Endothelial cell of hepatic sinusoid (primary cell): ENCODE measurements around the gene LGR6.
"Not testable (repeated sequence)": the region's sequence is repeated elsewhere in the genome, so short reads cannot be mapped to it uniquely, and the experiment has no call there.

Experiments used
- in situ Hi-C: cut with HindIII; loops from 2 replicates; pipeline ENCODE4 v1.10.0; 2017; ENCODE audit warnings: low sequenced_read_pairs

Gene LGR6

DNA sequence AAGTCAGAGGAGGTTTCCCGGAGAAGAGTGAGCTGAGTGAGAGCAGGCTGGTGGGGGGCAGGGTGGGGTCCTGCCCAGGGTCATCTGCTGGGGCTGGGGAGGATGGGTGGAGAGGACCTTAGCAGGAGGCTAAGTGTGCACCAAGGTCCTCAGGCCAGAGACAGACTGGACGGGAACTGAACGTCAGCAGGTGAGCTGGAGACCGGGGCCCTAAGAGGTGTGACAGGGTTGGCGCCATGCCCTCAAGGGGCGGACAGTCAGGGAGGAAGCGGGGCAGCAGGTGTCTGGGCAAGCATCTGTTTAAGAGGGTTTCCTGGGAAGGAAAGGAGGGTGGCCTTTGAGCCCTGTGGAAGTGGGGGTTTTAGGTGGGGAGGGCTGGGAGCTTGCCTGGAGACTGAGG lies 19.6 kb upstream of the LGR6 start:
- in situ Hi-C loops, result no loop called here

DNA sequence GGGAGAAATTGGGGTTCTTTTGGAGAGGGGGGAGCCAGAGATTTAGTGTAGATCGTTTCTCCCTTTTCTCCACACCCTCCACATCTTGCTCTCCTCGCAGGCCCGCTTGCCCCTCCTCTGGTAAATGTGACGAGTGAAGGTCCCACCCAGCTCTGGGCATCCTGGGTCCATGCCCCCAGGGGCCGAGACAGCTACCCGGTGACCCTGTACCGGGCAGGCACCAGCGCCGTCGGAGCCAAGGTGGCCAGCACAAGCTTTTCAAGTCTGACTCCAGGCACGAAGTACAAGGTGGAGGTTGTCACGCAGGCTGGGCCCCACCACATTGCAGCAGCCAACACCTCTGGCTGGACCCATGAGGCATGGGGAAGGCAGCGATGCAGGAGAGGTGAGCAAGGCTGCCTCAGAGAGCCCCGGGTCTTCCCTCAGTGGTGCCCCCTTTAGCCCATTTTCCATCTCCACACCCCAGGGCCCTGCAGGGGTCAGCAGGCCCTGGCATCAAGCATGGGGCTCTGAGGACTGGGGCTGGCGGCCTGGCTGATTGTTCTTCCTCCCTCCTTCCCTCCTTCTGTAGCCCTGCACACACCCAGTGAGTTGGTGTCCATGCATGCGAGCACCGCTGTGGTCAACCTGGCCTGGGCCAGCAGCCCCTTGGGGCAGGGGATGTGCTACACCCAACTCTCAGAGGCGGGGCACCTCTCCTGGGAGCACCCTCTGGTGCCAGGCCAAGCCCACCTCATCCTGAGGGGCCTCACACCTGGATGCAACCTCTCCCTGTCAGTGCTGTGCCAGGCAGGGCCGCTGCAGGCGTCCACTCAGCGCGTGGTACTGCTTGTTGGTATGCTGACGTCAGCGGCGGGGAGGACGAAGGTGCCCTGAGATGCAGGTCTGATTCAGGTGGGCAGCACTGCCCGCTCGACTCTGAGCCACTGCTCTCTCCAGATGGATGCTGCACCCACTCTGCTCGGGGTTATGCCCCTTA lies 16.4 kb upstream of the LGR6 start:
- in situ Hi-C loops, result no loop called here

DNA sequence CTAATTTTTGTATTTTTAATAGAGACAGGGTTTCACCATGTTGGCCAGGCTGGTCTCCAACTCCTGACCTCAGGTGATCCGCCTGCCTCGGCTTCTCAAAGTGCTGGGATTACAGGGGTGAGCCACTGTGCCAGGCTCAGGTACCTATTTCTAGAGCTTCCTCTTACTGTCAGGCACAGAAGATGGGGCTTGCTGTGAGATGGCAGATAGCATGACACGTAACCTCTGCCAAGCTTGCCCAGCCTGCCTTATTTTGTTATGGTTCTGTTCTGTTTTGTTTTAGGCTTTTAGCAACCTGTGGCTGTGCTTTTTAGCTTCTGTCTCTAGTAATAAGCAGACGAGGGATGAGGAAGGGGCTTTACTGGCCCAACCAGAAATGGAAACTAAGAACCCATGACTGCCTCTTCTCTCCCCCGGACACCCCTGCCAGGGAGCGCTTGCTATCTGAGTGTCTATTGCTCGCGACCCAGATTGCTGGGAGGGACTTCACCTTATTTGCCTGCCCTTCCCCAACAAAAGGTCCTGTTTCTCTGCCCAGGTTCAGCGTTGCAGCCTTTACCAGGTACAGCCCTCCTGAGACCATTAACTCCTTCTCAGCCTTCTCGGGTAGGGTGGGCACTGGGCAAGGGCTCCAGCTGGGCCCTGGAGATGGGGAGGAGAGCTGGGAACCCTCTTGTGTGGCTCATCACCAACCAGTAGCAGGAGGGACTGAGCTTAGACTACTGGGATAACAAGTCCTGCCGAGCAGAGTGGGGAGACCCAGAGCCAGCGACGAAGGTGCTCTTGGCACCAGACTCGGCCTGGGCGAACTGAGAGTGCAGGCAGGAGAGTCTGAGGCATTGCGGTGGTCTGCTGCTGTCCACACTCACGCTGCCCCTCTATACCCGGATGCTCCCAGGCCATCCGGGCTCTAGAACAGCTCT lies 13.5 kb upstream of the LGR6 start:
- in situ Hi-C loops, result no loop called here

DNA sequence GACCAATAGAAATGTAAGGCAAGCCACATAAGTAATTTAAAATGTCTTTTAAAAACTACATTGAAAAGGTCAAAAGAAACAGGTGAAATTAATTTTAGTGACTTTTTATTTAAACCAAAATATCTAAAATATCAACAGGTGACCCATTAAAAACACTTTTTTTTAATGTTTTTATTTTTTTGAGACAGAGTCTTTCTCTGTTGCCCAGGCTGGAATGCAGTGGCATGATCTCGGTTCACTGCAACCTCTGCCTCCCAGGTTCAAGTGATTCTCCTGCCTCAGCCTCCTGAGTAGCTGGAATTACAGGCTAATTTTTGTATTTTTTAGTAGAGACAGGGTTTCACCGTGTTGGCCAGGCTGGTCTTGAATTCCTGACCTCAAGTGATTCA lies 12.9 kb upstream of the LGR6 start:
- in situ Hi-C loops, result not testable (repeated sequence)

DNA sequence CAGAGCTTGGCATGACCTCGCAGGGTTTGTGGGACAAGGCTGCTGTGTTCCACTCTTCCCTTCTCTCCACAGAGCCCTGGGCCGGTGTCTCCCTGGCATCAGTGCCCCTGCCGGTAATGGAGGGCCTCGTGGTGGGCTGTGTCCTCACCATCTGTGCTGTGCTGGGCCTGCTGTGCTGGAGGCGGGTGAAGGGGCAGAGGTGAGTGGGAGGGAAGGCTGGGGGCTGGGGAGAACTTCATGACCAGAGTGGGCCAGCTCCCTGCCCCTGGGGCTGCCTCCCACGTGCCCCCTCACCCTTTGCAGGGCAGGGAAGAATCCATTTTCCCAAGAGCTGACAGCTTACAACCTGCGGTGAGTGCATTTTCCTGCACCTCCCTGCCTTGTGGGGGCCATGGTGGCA lies 12.0 kb upstream of the LGR6 start:
- in situ Hi-C loops, result no loop called here

DNA sequence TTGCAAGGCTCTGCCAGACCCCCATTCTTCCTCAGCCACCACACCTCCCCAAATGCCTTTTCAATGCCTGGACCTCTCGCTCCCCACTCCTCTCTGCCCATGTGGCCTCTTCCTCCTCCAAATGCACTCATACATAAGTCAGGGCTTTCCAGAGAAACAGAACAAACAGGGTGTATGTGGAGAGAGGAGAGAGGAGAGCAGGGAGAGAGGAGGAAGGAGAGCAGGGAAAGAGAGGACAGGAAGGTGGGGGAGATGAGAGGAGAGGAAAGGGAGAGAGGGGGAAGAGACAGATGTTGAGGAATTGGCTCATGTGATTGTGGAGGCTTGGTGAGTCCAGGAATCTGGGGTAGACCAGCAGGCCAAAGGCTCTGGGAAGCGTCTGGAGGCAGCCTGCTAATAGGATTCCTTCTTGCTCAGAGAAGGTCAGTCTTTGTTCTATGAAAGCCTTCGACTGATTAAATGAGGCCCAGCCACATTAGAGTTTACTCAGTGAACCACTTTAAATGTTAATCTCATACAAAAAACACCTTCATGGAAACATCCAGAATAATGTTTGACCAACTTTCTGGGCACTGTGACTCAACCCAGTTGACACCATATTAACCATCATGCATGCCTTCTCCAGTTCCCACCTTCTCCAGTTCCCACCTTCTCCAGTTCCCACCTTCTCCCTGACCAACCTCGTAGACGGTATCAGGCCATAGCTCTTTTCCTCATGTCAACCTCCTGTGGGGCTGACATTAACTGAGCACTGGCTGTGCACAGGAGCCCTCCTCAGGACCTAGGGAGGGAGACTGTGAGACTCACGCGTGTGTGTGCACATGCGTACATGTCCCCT lies 11.3 kb upstream of the LGR6 start:
- in situ Hi-C loops, result no loop called here

DNA sequence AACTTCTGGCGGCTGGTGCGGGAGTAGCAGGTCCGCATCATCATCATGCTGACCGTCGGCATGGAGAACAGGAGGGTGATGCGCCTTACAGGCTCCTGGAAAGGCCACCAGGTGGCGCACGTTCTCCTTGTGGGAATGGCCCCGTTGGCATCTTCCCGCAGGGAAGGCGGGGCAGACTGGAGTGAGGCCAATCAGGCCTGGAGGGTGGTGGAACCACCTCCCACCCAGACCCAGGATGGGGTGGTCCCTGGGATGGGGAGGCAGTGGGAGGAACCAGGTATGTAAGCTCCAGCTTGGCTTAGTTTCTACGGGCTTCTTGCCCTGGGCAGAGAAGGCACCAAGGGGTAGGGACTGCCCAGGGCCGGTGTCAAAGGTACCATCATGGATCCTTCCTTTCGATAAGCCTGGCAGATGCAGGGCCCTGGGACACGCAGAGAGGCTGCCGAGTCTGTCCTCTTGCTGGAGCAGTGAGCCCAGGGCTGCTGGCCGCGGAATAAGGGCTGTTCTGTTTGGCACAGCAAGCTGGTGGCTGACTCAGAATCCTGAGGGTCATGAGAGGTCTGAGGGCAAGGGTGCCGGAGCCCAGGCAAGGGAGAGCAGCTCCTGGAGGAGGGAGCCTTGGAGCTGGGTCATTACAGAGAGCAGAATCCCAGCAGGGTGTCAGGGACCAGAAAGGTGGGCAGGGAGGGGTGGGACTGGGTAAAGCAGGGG lies 8.7 kb upstream of the LGR6 start:
- in situ Hi-C loops, result no loop called here

DNA sequence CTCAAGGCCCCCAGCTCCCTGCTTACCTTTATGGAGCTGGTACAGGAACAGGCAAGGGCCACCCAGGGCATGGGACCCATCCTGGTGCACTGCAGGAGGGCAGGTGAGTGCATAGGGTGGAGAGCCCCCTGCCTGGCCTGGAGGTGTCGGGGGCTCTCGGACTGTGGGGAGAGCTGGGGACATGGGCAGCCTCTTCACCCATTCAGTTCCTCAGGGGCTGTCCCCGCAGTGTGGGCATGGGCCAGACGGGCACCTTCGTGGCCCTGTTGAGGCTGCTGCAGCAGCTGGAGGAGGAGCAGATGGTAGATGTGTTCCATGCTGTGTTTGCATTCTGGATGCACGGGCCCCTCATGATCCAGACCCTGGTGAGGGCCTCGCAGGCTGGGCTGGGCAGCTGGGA lies 7.3 kb upstream of the LGR6 start:
- in situ Hi-C loops, result no loop called here

DNA sequence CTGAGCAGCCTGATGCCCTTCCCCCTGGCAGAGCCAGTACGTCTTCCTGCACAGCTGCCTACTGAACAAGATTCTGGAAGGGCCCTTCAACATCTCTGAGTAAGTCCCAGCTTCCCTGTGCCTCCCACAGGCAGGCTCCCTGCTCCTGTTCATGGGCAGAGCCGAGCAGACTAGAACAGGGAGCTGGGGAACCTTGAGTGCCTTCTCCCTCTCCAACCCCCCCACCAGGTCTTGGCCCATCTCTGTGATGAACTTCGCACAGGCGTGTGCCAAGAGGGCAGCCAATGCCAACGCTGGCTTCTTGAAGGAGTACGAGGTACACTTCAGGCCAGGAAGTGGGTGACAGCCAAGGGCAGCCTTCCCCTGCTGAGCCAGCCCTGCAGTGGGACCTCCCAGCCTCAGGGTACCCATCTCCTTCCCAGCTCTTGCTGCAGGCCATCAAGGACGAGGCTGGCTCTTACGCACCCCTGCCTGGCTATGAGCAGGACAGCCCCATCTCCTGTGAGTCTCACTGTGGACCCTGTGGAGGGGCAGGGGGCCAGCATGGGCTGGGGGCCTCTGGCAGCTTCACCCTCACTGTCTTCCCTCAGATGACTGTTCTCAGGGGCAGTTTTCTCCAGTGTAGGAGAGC lies 6.4 kb upstream of the LGR6 start:
- in situ Hi-C loops, result no loop called here

DNA sequence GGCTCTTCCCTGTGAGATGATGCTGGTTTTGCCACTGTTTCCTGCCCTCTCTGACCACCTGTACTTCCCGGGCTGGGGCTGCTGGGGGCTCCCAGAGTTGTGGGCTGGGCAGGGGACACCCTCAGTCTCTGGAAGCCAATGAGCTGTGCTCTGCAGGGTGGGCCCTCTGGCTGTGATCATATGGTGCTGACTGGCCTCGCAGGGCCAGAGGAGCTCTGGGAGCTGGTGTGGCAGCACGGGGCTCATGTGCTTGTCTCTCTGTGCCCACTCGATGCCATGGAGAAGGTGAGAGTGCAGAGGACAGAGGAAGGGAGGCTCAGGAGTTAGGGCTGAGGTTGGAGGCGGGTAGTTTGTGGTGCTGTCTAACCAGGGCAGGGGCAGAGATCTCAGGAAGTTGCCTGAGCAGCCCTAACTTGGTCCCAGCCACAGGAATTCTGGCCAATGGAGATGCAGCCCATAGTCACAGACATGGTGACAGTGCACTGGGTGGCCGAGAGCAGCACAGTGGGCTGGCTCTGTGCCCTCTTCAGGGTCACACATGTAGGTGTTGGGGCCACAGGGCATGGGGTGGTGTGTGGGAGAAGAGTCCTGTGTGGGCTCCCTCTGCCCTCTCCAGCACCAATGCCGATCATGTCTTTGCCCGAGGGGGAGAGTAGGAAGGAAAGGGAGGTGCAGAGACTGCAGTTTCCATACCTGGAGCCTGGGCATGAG lies 5.7 kb upstream of the LGR6 start:
- in situ Hi-C loops, result no loop called here

DNA sequence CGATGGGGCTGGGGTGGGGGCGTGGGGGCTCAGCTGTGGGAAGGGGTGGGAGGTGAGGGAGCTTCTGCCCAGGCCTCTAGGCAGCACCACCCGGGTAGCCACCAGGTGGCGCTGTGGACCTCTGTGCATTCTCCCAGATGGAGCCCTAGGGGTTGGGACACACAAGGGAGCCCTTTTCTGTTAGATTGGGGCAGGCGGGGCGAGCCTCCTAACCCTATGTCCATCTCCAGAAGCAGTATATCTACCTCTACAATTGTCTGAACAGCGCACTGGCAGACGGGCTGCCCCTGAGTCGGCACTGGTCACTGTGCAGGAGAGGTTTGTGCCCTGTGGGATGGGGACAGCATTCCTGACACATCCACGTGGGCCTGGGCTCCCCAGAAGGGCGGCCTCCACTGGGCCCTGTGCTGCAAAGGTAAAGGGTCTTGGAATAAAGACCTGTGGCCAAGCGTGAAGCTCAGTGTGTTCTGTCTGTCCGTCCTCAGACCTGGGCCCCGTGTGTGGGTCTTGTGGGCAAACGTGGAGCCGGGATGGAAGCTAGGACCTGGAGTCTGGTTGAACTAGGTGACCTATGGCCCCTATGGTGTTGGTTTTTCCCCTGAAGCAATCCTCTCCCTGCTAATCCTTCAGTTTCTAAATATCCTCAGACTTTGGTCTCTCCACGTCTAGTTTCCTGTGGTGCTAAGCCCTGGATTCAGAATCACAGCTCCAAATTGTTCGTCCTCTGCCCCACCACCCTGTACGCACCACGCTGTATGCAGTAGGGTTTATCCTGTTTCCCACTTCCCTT lies 4.4 kb upstream of the LGR6 start:
- in situ Hi-C loops, result no loop called here

DNA sequence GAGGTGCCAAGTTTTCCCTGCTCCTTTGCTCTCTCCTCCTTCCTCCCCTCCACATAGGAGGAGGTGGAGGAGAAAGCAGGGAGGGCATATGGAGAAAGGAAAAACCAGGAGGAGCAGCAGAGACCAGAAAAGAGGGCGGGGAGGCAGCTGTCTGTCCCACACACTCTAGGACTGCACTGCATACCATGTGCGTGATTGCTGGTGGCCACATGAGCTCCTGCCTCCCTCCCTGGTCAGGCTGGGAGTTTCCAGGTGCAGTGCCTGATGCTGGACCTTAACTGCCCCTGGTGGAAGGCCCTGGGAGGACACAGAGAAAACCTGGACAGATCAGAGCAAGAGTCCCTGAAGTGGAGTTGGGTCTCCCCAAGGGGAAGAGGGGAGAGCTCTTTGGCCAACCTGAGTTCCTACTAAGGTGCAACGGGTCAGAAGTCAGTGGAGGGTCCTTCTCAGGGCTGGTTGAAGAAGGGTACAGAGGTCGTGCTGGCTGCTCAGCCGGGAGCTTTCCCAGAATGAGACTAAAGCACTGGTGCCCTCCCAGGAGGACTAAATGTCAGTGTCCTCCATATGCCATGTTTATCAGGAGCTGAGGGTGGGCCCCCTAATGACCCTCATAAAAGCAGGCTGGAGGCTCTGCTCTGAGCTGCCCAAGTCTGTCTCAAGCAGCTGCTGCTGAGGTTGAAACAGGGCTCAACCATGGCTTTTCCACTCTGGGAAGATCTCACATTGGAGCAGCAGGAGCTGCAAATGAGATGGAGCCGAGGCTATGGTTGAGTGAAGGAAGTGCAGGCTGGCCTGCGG lies 3.5 kb upstream of the LGR6 start:
- in situ Hi-C loops, result no loop called here

DNA sequence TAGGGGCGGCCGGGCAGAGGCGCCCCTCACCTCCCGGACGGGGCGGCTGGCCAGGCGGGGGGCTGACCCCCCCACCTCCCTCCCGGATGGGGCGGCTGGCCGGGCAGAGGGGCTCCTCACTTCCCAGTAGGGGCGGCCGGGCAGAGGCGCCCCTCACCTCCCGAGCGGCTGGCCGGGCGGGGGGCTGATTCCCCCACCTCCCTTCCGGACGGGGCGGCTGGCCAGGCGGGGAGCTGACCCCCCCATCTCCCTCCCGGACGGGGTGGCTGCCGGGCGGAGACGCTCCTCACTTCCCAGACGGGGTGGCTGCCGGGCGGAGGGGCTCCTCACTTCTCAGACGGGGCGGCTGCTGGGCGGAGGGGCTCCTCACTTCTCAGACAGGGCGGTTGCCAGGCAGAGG lies 2.2 kb upstream of the LGR6 start:
- in situ Hi-C loops, result not testable (repeated sequence)

DNA sequence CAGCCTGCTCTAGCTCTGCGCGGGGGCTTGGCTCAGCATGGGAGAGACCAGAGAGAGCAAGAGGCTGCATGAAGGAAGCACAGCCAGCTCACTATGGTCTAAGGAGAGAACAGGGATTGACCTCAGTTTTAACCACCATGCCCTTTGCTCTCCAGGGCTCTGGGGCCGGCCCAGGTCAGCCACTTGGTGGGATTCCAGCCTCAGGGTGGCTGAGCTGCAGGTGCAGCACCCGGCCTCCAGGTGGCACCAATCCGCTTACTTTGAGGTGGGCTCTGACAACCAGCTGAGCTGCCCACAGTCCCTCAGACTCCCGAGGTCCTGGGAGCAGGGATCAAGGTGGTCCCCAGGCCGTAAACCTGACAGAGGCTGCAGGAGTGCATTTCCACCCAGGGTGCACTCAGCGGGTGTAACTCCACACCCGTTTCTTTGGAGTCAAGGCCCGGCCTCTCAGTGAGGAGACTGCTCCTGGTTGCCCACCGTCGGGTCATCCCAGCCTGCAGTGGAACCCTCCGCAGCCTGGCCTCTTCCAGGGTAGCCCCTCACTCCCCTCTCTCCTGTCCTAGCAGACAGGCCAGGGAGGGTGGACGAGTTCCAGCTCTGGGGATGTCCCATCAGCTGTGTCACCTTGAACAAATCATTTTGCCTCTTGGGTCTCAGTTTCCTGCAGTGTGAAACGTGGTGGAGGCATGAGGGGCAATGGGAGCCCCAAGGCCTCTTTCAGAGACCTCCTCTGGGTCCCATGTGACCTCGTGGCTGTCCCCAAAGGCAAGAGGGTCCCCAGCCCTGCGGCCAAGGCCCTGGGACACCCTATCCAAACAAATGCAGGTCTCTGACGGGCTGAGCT lies 607 bp upstream of the LGR6 start:
- in situ Hi-C loops, result no loop called here

DNA sequence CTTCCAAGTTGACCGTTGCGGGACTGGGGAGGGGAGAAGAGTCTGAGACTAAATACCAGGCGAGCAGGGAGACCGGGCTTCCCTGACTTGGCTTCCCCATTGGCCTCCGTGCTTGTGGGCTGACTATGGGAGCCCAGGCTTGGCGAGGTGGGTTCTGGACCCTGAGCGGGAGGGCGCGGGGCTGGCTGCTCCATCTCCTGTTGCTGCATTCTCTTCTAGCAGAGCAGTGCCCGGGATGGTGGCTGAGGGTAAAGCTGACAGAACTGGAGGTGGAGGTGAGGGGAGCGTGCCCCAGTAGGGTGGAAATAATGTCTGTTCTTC lies 689 bp downstream of the LGR6 start:
- in situ Hi-C loops, result no loop called here

DNA sequence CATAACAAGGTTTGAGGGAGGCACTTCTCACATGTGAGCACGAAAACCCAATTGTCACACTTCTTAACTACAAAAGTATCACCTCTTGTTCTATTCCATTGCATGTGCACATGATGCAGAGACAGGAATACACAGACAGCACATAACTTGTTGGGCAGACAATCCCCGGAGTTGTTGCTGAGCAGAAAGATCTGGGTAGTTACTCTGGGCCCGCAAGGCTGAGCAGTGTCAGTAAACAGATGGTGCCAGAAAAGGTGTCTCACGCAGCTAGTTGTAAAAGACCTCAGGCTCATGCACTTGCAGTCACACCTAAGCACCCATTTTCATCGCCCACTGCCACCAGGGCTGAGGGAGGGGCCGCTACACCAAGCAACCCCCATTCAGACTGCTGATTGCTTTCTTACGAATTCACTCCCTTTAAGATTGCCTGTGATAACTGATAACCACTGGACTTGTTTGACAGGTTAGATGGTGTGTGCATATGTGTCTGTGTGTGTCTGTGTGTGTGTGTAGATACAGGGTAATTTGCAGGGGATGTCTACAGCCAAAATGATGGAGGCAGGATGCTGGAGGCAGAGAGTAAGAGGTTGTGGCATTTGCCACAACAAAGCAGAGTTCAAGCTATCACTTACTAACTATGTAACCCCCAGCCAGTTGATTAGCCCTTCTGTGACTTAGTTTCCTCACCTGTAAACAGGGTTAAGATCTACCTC lies 4.2 kb downstream of the LGR6 start:
- in situ Hi-C loops, result no loop called here
